PFSK-1 (cell line): ENCODE results near the gene SUPT20HL1.

Experiments
- FOXP2 ChIP-seq: optimal IDR thresholded peaks from 2 replicates; pipeline ENCODE3; 2011; ENCODE audit warnings: borderline replicate concordance, control low read depth, inconsistent platforms; ENCODE audit not compliant: insufficient read depth; ENCODE audit errors: extremely low read length, extremely low read depth
- POLR2AphosphoS5 ChIP-seq: IDR thresholded peaks from 2 replicates; pipeline ENCODE4 v1.6.1; 2012; ENCODE audit warnings: low read depth, mild to moderate bottlenecking, control low read depth, low read length, moderate library complexity
- REST ChIP-seq, 2 experiments: IDR thresholded peaks; 2 replicates each; pipeline versions ENCODE4 v1.6.1 to v1.8.0; 2011 to 2012; ENCODE audit warnings: low read depth in 2 of 2, low read length in 2 of 2, control low read depth in 1 of 2, inconsistent platforms in 1 of 2, mild to moderate bottlenecking in 1 of 2, moderate library complexity in 1 of 2; ENCODE audit not compliant: insufficient read depth in 1 of 2
- SIN3A ChIP-seq: IDR thresholded peaks from 2 replicates; pipeline ENCODE4 v1.6.1; 2012; ENCODE audit warnings: mild to moderate bottlenecking, low read length, moderate library complexity, borderline replicate concordance; ENCODE audit not compliant: insufficient read depth
- TAF1 ChIP-seq: IDR thresholded peaks from 2 replicates; pipeline ENCODE4 v1.6.1; 2012; ENCODE audit warnings: low read length, control low read depth, borderline replicate concordance; ENCODE audit not compliant: insufficient read depth

SUPT20HL1 gene

GRCh38 chrX:24396236-24396930 lies 35.9 kb downstream of the SUPT20HL1 start:
- TF ChIP-seq POLR2AphosphoS5 (no peak), FOXP2 (no peak), REST (IDR thresholded peaks at IDR 0.05; ENCODE audit: insufficient read depth in 1 of 2, low read depth in 2 of 2, low read length in 2 of 2) (no peak), SIN3A (no peak), TAF1 (no peak)

- TF ChIP-seq FOXP2 (no peak), SIN3A (no peak), TAF1 (no peak), POLR2AphosphoS5 (no peak), REST (IDR thresholded peaks at IDR 0.05; ENCODE audit: insufficient read depth in 1 of 2, low read depth in 2 of 2, low read length in 2 of 2) (no peak)
These were observed 36.5 kb downstream of the SUPT20HL1 start for GRCh38 chrX:24396931-24397279.

GRCh38 chrX:24398766-24399165 lies 38.3 kb downstream of the SUPT20HL1 start:
- no peak for TF ChIP-seq REST (IDR thresholded peaks at IDR 0.05; ENCODE audit: insufficient read depth in 1 of 2, low read depth in 2 of 2, low read length in 2 of 2)
- no peak for TF ChIP-seq SIN3A
- no peak for TF ChIP-seq POLR2AphosphoS5
- TF ChIP-seq FOXP2: no peak
- TF ChIP-seq TAF1: no peak

GRCh38 chrX:24399550-24399949 lies 39.1 kb downstream of the SUPT20HL1 start:
- TF ChIP-seq SIN3A: no peak
- no peak for TF ChIP-seq TAF1
- TF ChIP-seq POLR2AphosphoS5: no peak
- TF ChIP-seq REST (IDR thresholded peaks at IDR 0.05; ENCODE audit: insufficient read depth in 1 of 2, low read depth in 2 of 2, low read length in 2 of 2): no peak
- TF ChIP-seq FOXP2: no peak

GRCh38 chrX:24405959-24406358 lies 45.5 kb downstream of the SUPT20HL1 start:
- TF ChIP-seq SIN3A: no peak
- no peak for TF ChIP-seq REST (IDR thresholded peaks at IDR 0.05; ENCODE audit: insufficient read depth in 1 of 2, low read depth in 2 of 2, low read length in 2 of 2)
- no peak for TF ChIP-seq FOXP2
- no peak for TF ChIP-seq TAF1
- TF ChIP-seq POLR2AphosphoS5: no peak
